Activated naive CD8-positive, alpha-beta T cell treated with anti-CD3 and anti-CD28 coated beads for 36 hours (primary cell): ENCODE data around the gene MRTFA. TPM values are rescaled to one million over a fixed set of nuclear protein-coding genes. Genes with fewer than 3 reads are reported as not detected.
A peak's percentile ranks its signal among the peaks of the same experiment; 100 is the strongest.

Experiments used
- DNase-seq: peaks from one replicate; pipeline ENCODE4 v3.0.0; 2021
- H3K27ac Mint-ChIP-seq: one replicate; pipeline ENCODE4 v1.8.0; 2022; ENCODE audit warnings: mild to moderate bottlenecking, moderate library complexity, mixed read lengths
- H3K27me3 Mint-ChIP-seq: one replicate; pipeline ENCODE4 v1.8.0; 2022; ENCODE audit warnings: mild to moderate bottlenecking, mixed read lengths
- H3K36me3 Mint-ChIP-seq: one replicate; pipeline ENCODE4 v1.8.0; 2021; ENCODE audit warnings: mild to moderate bottlenecking, mixed read lengths
- H3K4me1 Mint-ChIP-seq: one replicate; pipeline ENCODE4 v1.8.0; 2021; ENCODE audit warnings: mixed read lengths
- H3K4me3 Mint-ChIP-seq: one replicate; pipeline ENCODE4 v1.8.0; 2022; ENCODE audit warnings: mild to moderate bottlenecking, moderate library complexity, mixed read lengths
- H3K9me3 Mint-ChIP-seq: one replicate; pipeline ENCODE4 v1.8.0; 2022; ENCODE audit warnings: mixed read lengths
- total RNA-seq, 2 experiments: library from RNA; stranded (reverse); gene quantifications; one replicate each; pipeline ENCODE4 v1.2.3, GENCODE V29; 2021

MRTFA gene
- total RNA-seq, 2 experiments from 2014 or later = 35.3 to 37.6 TPM

- Mint-ChIP-seq H3K4me1 (peaks cover 50% of the 10 kb centered on the region), H3K27ac (no peak overlapping the region), H3K36me3 (peaks cover 28% of the 10 kb centered on the region), H3K9me3 (no peaks in the 10 kb centered on the region), H3K4me3 (no peak overlapping the region), H3K27me3 (no peaks in the 10 kb centered on the region)
- no peak for DNase-seq
Measured at GRCh38 chr22:40433416-40434090, 203.0 kb downstream of the MRTFA start.

- no peaks in the 10 kb centered on the region for H3K9me3 Mint-ChIP-seq
- no peak overlapping the region for H3K4me3 Mint-ChIP-seq
- H3K27ac Mint-ChIP-seq = no peak overlapping the region
- no peaks in the 10 kb centered on the region for H3K27me3 Mint-ChIP-seq
- no peak for DNase-seq
- H3K4me1 Mint-ChIP-seq = peaks cover 41% of the 10 kb centered on the region
- H3K36me3 Mint-ChIP-seq = peaks cover 28% of the 10 kb centered on the region
Measured at GRCh38 chr22:40432625-40433024, 203.9 kb downstream of the MRTFA start.

DNA sequence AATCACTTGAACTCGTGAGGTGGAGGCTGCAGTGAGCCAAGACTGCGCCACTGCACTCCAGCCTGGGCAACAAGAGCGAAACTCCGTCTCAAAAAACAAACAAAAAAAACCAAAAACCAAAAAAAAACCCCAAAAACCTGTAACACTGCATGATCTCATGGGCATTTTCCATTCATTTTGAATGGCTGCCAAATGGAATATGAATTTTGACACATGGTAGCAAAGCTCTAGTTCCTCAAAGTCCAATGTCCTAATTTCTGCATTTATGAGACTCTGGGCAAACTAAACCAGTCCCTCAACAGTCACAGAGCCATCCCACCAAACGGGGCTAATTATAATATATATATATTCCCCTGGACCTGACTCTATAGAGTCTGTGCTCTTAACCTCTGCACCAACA lies 204.4 kb downstream of the MRTFA start:
- H3K27me3 Mint-ChIP-seq = no peaks in the 10 kb centered on the region
- H3K27ac Mint-ChIP-seq = no peak overlapping the region
- no peak for DNase-seq
- H3K4me3 Mint-ChIP-seq = no peak overlapping the region
- H3K36me3 Mint-ChIP-seq = peaks cover 28% of the 10 kb centered on the region
- H3K9me3 Mint-ChIP-seq = no peaks in the 10 kb centered on the region
- H3K4me1 Mint-ChIP-seq = peaks cover 37% of the 10 kb centered on the region

DNA sequence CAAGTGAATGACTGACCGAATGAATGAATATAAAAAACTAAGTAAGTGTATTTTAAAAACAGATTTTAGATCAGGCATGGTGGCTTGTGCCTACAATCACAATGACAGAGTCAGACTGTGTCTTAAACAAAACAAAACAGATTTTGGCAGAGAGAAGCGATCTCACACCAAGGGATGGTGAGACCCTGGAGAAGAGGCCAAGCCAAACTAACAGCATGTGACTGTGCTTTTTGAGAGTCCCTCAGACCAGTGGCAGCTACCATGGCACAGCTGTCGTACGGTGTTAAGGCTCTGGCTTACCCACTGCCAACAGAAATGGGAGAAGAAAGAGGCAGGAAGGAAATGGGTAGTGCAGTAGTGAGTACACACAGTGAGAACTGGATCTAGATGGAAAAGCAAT lies 205.5 kb downstream of the MRTFA start:
- no peak overlapping the region for H3K4me3 Mint-ChIP-seq
- no peak for DNase-seq
- peaks cover 31% of the 10 kb centered on the region for H3K4me1 Mint-ChIP-seq
- no peak overlapping the region for H3K27ac Mint-ChIP-seq
- H3K36me3 Mint-ChIP-seq = peaks cover 34% of the 10 kb centered on the region
- no peaks in the 10 kb centered on the region for H3K9me3 Mint-ChIP-seq
- no peaks in the 10 kb centered on the region for H3K27me3 Mint-ChIP-seq

GRCh38 chr22:40429481-40429880 lies 207.0 kb downstream of the MRTFA start:
- Mint-ChIP-seq H3K4me3 (no peak overlapping the region), H3K27me3 (no peaks in the 10 kb centered on the region), H3K4me1 (peaks cover 18% of the 10 kb centered on the region), H3K9me3 (no peaks in the 10 kb centered on the region), H3K27ac (peak overlapping the region; percentile 40), H3K36me3 (peaks cover 28% of the 10 kb centered on the region)
- DNase-seq = no peak

DNA sequence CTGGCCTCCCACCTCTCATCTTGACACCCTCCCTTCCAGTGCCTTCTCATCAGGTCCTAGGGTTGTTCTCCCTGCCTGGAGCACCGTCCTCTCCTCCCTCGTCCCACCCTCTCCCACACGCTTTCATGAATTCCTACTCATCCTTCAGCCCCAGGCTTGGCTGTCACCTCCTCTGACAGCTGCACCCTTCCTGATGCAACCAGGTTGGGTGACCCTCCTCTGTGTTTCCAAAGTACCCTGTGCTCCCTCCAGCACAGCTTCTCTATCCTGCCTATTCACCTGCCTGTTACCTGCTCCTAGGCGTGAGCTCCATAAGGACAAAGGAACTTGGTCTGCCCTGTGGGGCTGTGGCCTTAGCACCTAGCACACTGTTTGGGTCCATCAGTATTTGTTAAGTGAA lies 207.7 kb downstream of the MRTFA start:
- Mint-ChIP-seq H3K9me3 (no peaks in the 10 kb centered on the region), H3K36me3 (peaks cover 23% of the 10 kb centered on the region), H3K27me3 (no peaks in the 10 kb centered on the region), H3K27ac (no peak overlapping the region), H3K4me3 (no peak overlapping the region), H3K4me1 (peaks cover 11% of the 10 kb centered on the region)
- no peak for DNase-seq

DNA sequence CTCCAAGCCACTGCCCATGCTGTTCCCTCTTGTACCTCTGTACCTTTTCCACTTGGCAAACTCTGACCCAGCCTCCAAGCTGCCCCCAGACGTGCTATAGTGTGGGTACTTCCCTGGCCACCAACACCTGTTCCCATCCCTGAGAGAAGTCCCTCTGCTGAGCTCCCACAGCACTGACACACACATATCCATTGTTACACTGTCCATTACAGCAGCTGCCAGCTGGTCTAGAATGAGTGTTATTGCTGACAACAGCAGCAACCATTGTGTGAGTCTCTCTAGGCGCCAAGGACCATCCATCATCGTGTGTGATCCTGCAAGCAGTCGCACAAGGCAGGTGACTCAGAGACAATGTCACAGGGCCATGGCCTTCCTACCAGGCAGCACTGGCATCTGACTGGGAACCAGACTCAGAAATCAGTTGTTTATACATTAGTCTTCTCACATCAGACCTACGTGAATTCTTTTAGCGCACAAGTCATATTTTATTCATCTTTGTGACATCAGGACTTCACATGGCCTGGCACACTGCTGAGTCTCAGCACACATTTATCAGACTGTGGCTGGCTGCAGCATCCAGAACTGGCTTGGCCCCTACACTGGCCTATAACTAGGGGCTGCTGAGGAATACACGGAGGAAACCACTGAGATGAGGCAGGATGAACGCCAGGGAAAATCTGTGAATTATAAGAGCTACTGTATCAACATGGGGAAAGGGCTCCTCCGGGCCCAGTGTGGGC lies 209.8 kb downstream of the MRTFA start:
- Mint-ChIP-seq H3K4me1 (peaks cover 7% of the 10 kb centered on the region), H3K27ac (no peak overlapping the region), H3K27me3 (no peaks in the 10 kb centered on the region), H3K4me3 (no peak overlapping the region), H3K9me3 (no peaks in the 10 kb centered on the region), H3K36me3 (peaks cover 26% of the 10 kb centered on the region)
- DNase-seq = no peak

GRCh38 chr22:40425082-40425481 lies 211.4 kb downstream of the MRTFA start:
- H3K4me1 Mint-ChIP-seq = peaks cover 7% of the 10 kb centered on the region
- DNase-seq = no peak
- H3K9me3 Mint-ChIP-seq = no peaks in the 10 kb centered on the region
- no peaks in the 10 kb centered on the region for H3K27me3 Mint-ChIP-seq
- no peak overlapping the region for H3K4me3 Mint-ChIP-seq
- no peak overlapping the region for H3K27ac Mint-ChIP-seq
- peaks cover 23% of the 10 kb centered on the region for H3K36me3 Mint-ChIP-seq

- H3K9me3 Mint-ChIP-seq = no peaks in the 10 kb centered on the region
- no peaks in the 10 kb centered on the region for H3K27me3 Mint-ChIP-seq
- peaks cover 18% of the 10 kb centered on the region for H3K36me3 Mint-ChIP-seq
- peaks cover 11% of the 10 kb centered on the region for H3K4me1 Mint-ChIP-seq
- H3K4me3 Mint-ChIP-seq = no peak overlapping the region
- H3K27ac Mint-ChIP-seq = no peak overlapping the region
- DNase-seq = no peak
Measured at GRCh38 chr22:40423882-40424640, 212.5 kb downstream of the MRTFA start.

DNA sequence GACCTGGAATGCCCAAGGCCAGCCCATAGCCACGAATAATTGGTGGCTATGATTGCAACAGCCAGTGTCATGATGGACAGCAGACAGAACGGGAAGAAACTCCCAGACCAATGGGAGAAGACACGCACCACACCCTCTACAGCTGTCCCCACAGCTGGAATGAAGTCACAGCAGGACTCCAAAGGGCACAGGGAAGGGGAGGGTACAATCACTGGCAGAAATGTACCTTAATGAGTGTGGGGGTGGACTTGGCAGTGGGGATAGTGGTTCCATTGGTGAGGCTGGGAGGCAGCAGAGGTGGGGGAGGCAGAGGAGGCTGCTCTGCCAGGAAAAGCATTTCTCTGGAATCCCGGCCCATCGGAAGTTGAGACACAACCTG lies 213.2 kb downstream of the MRTFA start:
- Mint-ChIP-seq H3K4me3 (no peak overlapping the region), H3K9me3 (no peaks in the 10 kb centered on the region), H3K27ac (no peak overlapping the region), H3K4me1 (peaks cover 9% of the 10 kb centered on the region), H3K36me3 (peaks cover 15% of the 10 kb centered on the region), H3K27me3 (no peaks in the 10 kb centered on the region)
- no peak for DNase-seq

GRCh38 chr22:40422558-40423309 lies 213.8 kb downstream of the MRTFA start:
- peaks cover 9% of the 10 kb centered on the region for H3K4me1 Mint-ChIP-seq
- no peak for DNase-seq
- H3K36me3 Mint-ChIP-seq = peaks cover 18% of the 10 kb centered on the region
- no peak overlapping the region for H3K4me3 Mint-ChIP-seq
- no peaks in the 10 kb centered on the region for H3K27me3 Mint-ChIP-seq
- H3K27ac Mint-ChIP-seq = peak overlapping the region; percentile 9
- H3K9me3 Mint-ChIP-seq = no peaks in the 10 kb centered on the region

DNA sequence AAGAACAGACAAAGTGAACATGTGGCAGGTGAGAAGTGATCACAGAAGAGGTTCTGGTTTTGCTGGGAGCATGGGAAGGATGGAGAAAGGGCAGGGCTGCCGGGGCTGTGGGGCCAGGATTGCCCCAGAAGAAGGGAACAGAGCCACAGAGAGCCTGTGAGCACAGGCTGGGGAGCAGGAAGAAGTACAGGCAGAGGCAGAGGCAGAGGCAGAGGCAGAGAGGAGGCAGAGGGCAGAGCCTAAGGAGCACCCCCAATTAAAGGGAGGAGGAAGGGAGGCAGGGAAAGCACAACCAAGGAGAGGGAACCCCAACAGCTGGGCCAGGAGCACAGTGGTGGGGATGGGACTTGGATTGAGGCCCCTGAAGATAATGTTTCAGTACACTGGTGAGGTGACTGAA lies 214.6 kb downstream of the MRTFA start:
- H3K27me3 Mint-ChIP-seq = no peaks in the 10 kb centered on the region
- H3K27ac Mint-ChIP-seq = no peak overlapping the region
- H3K9me3 Mint-ChIP-seq = no peaks in the 10 kb centered on the region
- H3K4me1 Mint-ChIP-seq = peaks cover 9% of the 10 kb centered on the region
- H3K4me3 Mint-ChIP-seq = no peak overlapping the region
- H3K36me3 Mint-ChIP-seq = peaks cover 18% of the 10 kb centered on the region
- no peak for DNase-seq

GRCh38 chr22:40421082-40421350 lies 215.5 kb downstream of the MRTFA start:
- Mint-ChIP-seq H3K9me3 (no peaks in the 10 kb centered on the region), H3K4me1 (peaks cover 11% of the 10 kb centered on the region), H3K36me3 (peaks cover 19% of the 10 kb centered on the region), H3K27me3 (no peaks in the 10 kb centered on the region), H3K4me3 (no peak overlapping the region), H3K27ac (no peak overlapping the region)
- no peak for DNase-seq

GRCh38 chr22:40420341-40421081 lies 216.0 kb downstream of the MRTFA start:
- H3K27ac Mint-ChIP-seq = no peak overlapping the region

More at GRCh38 chr22:40420341-40421081, 216.0 kb downstream of the MRTFA start:
- DNase-seq = no peak
- Mint-ChIP-seq H3K4me3 (no peak overlapping the region), H3K4me1 (peaks cover 16% of the 10 kb centered on the region), H3K27me3 (no peaks in the 10 kb centered on the region), H3K36me3 (peaks cover 23% of the 10 kb centered on the region), H3K9me3 (no peaks in the 10 kb centered on the region)
